Stimulated activated CD8-positive, alpha-beta memory T cell treated with anti-CD3 and anti-CD28 coated beads, Interleukin-12 subunit alpha, Interleukin-12 subunit beta, amount 100 ng/mL, for 24 hours (primary cell): ENCODE data around the gene MYL3.
"Not testable (repeated sequence)": the region's sequence is repeated elsewhere in the genome, so short reads cannot be mapped to it uniquely, and the experiment has no call there.

Source experiments
- DNase-seq: peaks from one replicate; pipeline ENCODE4 v3.0.0-alpha.2; 2020; ENCODE audit errors: extremely low read depth

MYL3 gene

GRCh38 chr3:46830801-46831200 is 32.4 kb downstream of the MYL3 start:
- no peak for DNase-seq

GRCh38 chr3:46829699-46830208 is 33.5 kb downstream of the MYL3 start:
- DNase-seq: no peak

- no peak for DNase-seq
Measured at GRCh38 chr3:46825450-46825849, 37.8 kb downstream of the MYL3 start.

- DNase-seq: no peak
Measured at GRCh38 chr3:46824211-46824970, 38.9 kb downstream of the MYL3 start.

GRCh38 chr3:46823314-46823713 is 39.9 kb downstream of the MYL3 start:
- DNase-seq: not testable (repeated sequence)

GRCh38 chr3:46821553-46821952 is 41.7 kb downstream of the MYL3 start:
- no peak for DNase-seq

- DNase-seq: no peak
Measured at GRCh38 chr3:46820852-46821251, 42.4 kb downstream of the MYL3 start.

- DNase-seq: peak; percentile 48
Measured at GRCh38 chr3:46812237-46812791, 50.9 kb downstream of the MYL3 start.

- DNase-seq: no peak
Measured at GRCh38 chr3:46811615-46812236, 51.5 kb downstream of the MYL3 start.

GRCh38 chr3:46808766-46809165 is 54.5 kb downstream of the MYL3 start:
- not testable (repeated sequence) for DNase-seq
